Loucy (cell line): Measurements from ENCODE around the gene ADAMTS8.
"Not testable (repeated sequence)": the region's sequence is repeated elsewhere in the genome, so short reads cannot be mapped to it uniquely, and the experiment has no call there.

Source experiments
- H2AFZ ChIP-seq: fragments of 200-600 bp; sonication (generic); 2 replicates; pipeline ENCODE4 v1.6.0; 2016; ENCODE audit warnings: antibody characterized with exemption, mild to moderate bottlenecking, low read length, moderate library complexity
- H3F3A ChIP-seq: fragments of 200-600 bp; 2 replicates; pipeline ENCODE4 v1.6.0; 2016; ENCODE audit warnings: antibody characterized with exemption, low read depth, mild to moderate bottlenecking
- H3K27me3 ChIP-seq: fragments of 200-600 bp; sonication (generic); 2 replicates; pipeline ENCODE4 v1.6.1; 2014; ENCODE audit warnings: low read length, mild to moderate bottlenecking; ENCODE audit not compliant: insufficient read depth, poor library complexity, severe bottlenecking
- H3K36me3 ChIP-seq: fragments of 200-600 bp; sonication (generic); 2 replicates; pipeline ENCODE4 v1.6.1; 2016; ENCODE audit warnings: low read length; ENCODE audit not compliant: insufficient read depth
- H3K4me1 ChIP-seq: fragments of 200-600 bp; sonication (generic); 2 replicates; pipeline ENCODE4 v1.5.1; 2014; ENCODE audit warnings: low read length, mild to moderate bottlenecking; ENCODE audit not compliant: insufficient read depth, poor library complexity, severe bottlenecking
- H3K4me2 ChIP-seq: fragments of 200-600 bp; sonication (generic); 2 replicates; pipeline ENCODE4 v1.6.0; 2014; ENCODE audit warnings: antibody characterized with exemption, low read length, low read depth, mild to moderate bottlenecking; ENCODE audit not compliant: poor library complexity, severe bottlenecking
- H3K4me3 ChIP-seq: fragments of 200-600 bp; sonication (generic); 2 replicates; pipeline ENCODE4 v1.5.1; 2014; ENCODE audit warnings: low read length, mild to moderate bottlenecking, mixed read lengths; ENCODE audit not compliant: poor library complexity, severe bottlenecking
- H3K79me2 ChIP-seq: fragments of 200-600 bp; sonication (generic); 2 replicates; pipeline ENCODE4 v1.6.1; 2014; ENCODE audit warnings: low read length; ENCODE audit not compliant: insufficient read depth
- H3K9ac ChIP-seq: fragments of 200-600 bp; sonication (generic); 2 replicates; pipeline ENCODE4 v1.6.0; 2014; ENCODE audit warnings: mild to moderate bottlenecking, low read depth, low read length, moderate library complexity; ENCODE audit not compliant: poor library complexity, severe bottlenecking
- H3K9me2 ChIP-seq: fragments of 200-600 bp; sonication (generic); replicated peaks from 2 replicates; pipeline ENCODE4 v1.6.1; 2016; ENCODE audit warnings: low read depth, low read length, mixed read lengths
- H3K9me3 ChIP-seq: fragments of 200-600 bp; sonication (generic); 2 replicates; pipeline ENCODE4 v1.6.1; 2014; ENCODE audit warnings: mild to moderate bottlenecking, antibody characterized with exemption, low read length, low read depth; ENCODE audit not compliant: insufficient read depth
- H4K20me1 ChIP-seq: fragments of 200-600 bp; sonication (generic); 2 replicates; pipeline ENCODE4 v1.6.0; 2014; ENCODE audit warnings: antibody characterized with exemption, low read length, mild to moderate bottlenecking; ENCODE audit not compliant: insufficient read depth, poor library complexity, severe bottlenecking
- CTCF ChIP-seq: fragments of 200-600 bp; sonication (generic); conservative IDR thresholded peaks from 2 replicates; pipeline ENCODE4 v1.5.1; 2014; ENCODE audit warnings: mild to moderate bottlenecking, antibody characterized with exemption, low read length
- EZH2phosphoT487 ChIP-seq: fragments of 200-600 bp; IDR thresholded peaks from 2 replicates; pipeline ENCODE4 v1.6.1; 2018; ENCODE audit warnings: antibody characterized with exemption, mild to moderate bottlenecking, moderate library complexity, borderline replicate concordance

Gene ADAMTS8

GRCh38 chr11:130439876-130440275, 11.5 kb upstream of the ADAMTS8 start:
- Histone ChIP-seq H3K4me1 (peaks cover 37% of the 10 kb centered on the region), H3K4me3 (peak overlapping the region; percentile 47), H3K79me2 (no peaks in the 10 kb centered on the region), H3K9ac (peak overlapping the region; percentile 46), H3K9me3 (no peaks in the 10 kb centered on the region; the same call in 1 of the 2 replicates), H3K27me3 (no peaks in the 10 kb centered on the region), H3K9me2 (no peaks in the 10 kb centered on the region), H3K4me2 (peak overlapping the region; percentile 54), H2AFZ (0 out of 2 replicates have a peak overlapping the region, but pooled peaks have one; percentile 0), H4K20me1 (no peaks in the 10 kb centered on the region), H3K36me3 (no peaks in the 10 kb centered on the region), H3F3A (no peaks in the 10 kb centered on the region)
- no peak for TF ChIP-seq EZH2phosphoT487
- TF ChIP-seq CTCF, result no peak

- Histone ChIP-seq H3K9ac (peak overlapping the region; percentile 46), H3K36me3 (no peaks in the 10 kb centered on the region), H3F3A (no peaks in the 10 kb centered on the region), H4K20me1 (no peaks in the 10 kb centered on the region), H3K9me3 (no peaks in the 10 kb centered on the region; the same call in 1 of the 2 replicates), H3K79me2 (no peaks in the 10 kb centered on the region), H2AFZ (0 out of 2 replicates have a peak overlapping the region, but pooled peaks have one; percentile 0), H3K27me3 (no peaks in the 10 kb centered on the region), H3K4me2 (peak overlapping the region; percentile 54), H3K4me3 (peak overlapping the region; percentile 47), H3K9me2 (no peaks in the 10 kb centered on the region), H3K4me1 (peaks cover 37% of the 10 kb centered on the region)
- TF ChIP-seq EZH2phosphoT487 (no peak), CTCF (no peak)
Observed at GRCh38 chr11:130439160-130439519, 10.7 kb upstream of the ADAMTS8 start.

GRCh38 chr11:130438401-130439159, 10.2 kb upstream of the ADAMTS8 start:
- not testable (repeated sequence) for H2AFZ ChIP-seq, H3K27me3 ChIP-seq, H3F3A ChIP-seq, H4K20me1 ChIP-seq, H3K9me3 ChIP-seq, H3K79me2 ChIP-seq, H3K36me3 ChIP-seq, H3K9me2 ChIP-seq
- Histone ChIP-seq H3K4me1 (peaks cover 37% of the 10 kb centered on the region), H3K4me3 (peak overlapping the region; percentile 47), H3K4me2 (peak overlapping the region; percentile 54), H3K9ac (peak overlapping the region; percentile 32)

- no peaks in the 10 kb centered on the region for H4K20me1 ChIP-seq
- no peaks in the 10 kb centered on the region for H3K27me3 ChIP-seq
- no peaks in the 10 kb centered on the region; the same call in 1 of the 2 replicates for H3K9me3 ChIP-seq
- no peak overlapping the region for H3K9ac ChIP-seq
- H2AFZ ChIP-seq, result no peak overlapping the region
- H3K9me2 ChIP-seq, result no peaks in the 10 kb centered on the region
- H3K4me3 ChIP-seq, result no peak overlapping the region
- no peaks in the 10 kb centered on the region for H3K79me2 ChIP-seq
- H3K4me1 ChIP-seq, result peaks cover 37% of the 10 kb centered on the region
- no peaks in the 10 kb centered on the region for H3F3A ChIP-seq
- TF ChIP-seq EZH2phosphoT487 (no peak), CTCF (no peak)
- H3K4me2 ChIP-seq, result no peak overlapping the region
- H3K36me3 ChIP-seq, result no peaks in the 10 kb centered on the region
Observed at GRCh38 chr11:130437848-130438247, 9.4 kb upstream of the ADAMTS8 start.
